PFSK-1 (cell line): Measurements from ENCODE around the gene ACOT4.

Experiments used
- FOXP2 ChIP-seq: optimal IDR thresholded peaks from 2 replicates; pipeline ENCODE3; 2011; ENCODE audit warnings: borderline replicate concordance, control low read depth, inconsistent platforms; ENCODE audit not compliant: insufficient read depth; ENCODE audit errors: extremely low read length, extremely low read depth
- POLR2AphosphoS5 ChIP-seq: IDR thresholded peaks from 2 replicates; pipeline ENCODE4 v1.6.1; 2012; ENCODE audit warnings: low read depth, mild to moderate bottlenecking, control low read depth, low read length, moderate library complexity
- SIN3A ChIP-seq: IDR thresholded peaks from 2 replicates; pipeline ENCODE4 v1.6.1; 2012; ENCODE audit warnings: mild to moderate bottlenecking, low read length, moderate library complexity, borderline replicate concordance; ENCODE audit not compliant: insufficient read depth
- TAF1 ChIP-seq: IDR thresholded peaks from 2 replicates; pipeline ENCODE4 v1.6.1; 2012; ENCODE audit warnings: low read length, control low read depth, borderline replicate concordance; ENCODE audit not compliant: insufficient read depth
- TF ChIP-seq, protein P1 (sequence below), 2 experiments: IDR thresholded peaks; 2 replicates each; pipeline versions ENCODE4 v1.6.1 to v1.8.0; 2011 to 2012; ENCODE audit warnings: low read depth in 2 of 2, low read length in 2 of 2, control low read depth in 1 of 2, inconsistent platforms in 1 of 2, mild to moderate bottlenecking in 1 of 2, moderate library complexity in 1 of 2; ENCODE audit not compliant: insufficient read depth in 1 of 2

Gene ACOT4

DNA sequence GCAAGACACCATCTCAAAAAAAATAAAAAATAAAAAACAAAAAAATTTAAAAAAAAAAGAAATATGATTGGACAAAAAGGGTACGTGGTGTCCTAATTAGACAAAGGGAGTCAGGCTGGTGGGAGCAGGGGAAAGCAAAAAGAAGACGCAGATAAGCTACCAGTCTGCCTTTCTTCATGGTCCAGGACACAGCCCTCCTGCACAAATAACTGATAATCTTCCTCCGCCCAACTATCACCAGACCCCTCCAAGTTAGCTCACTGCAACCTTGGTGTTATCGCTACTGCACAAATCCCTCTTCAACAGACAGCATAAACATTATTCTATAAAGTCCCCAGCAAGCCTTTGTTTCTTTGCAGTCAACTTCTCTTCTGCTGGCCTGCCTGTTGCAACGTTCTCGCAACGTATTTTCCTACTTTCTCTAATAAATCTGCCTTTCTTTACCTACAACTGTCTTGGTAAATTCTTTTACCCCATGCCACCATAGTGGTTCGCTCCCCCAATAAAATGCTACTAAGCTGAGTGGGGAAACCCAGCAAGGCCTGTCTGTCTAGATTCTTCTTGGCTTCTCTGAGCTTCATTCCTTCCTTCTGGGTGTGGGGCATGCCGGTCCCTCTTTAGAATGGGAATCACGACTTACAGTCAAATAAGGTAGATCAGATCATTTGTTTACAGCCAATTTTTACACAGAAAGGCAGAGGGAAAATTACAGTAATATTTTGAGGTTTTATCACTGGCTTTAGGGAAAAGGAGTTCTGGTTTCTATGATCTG, 38.5 kb downstream of the ACOT4 start:
- TF ChIP-seq POLR2AphosphoS5 (no peak), TAF1 (no peak), FOXP2 (no peak), SIN3A (no peak)
- TF ChIP-seq, protein P1, sequence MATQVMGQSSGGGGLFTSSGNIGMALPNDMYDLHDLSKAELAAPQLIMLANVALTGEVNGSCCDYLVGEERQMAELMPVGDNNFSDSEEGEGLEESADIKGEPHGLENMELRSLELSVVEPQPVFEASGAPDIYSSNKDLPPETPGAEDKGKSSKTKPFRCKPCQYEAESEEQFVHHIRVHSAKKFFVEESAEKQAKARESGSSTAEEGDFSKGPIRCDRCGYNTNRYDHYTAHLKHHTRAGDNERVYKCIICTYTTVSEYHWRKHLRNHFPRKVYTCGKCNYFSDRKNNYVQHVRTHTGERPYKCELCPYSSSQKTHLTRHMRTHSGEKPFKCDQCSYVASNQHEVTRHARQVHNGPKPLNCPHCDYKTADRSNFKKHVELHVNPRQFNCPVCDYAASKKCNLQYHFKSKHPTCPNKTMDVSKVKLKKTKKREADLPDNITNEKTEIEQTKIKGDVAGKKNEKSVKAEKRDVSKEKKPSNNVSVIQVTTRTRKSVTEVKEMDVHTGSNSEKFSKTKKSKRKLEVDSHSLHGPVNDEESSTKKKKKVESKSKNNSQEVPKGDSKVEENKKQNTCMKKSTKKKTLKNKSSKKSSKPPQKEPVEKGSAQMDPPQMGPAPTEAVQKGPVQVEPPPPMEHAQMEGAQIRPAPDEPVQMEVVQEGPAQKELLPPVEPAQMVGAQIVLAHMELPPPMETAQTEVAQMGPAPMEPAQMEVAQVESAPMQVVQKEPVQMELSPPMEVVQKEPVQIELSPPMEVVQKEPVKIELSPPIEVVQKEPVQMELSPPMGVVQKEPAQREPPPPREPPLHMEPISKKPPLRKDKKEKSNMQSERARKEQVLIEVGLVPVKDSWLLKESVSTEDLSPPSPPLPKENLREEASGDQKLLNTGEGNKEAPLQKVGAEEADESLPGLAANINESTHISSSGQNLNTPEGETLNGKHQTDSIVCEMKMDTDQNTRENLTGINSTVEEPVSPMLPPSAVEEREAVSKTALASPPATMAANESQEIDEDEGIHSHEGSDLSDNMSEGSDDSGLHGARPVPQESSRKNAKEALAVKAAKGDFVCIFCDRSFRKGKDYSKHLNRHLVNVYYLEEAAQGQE (IDR thresholded peaks at IDR 0.05; ENCODE audit: insufficient read depth in 1 of 2, low read depth in 2 of 2, low read length in 2 of 2), result no peak

DNA sequence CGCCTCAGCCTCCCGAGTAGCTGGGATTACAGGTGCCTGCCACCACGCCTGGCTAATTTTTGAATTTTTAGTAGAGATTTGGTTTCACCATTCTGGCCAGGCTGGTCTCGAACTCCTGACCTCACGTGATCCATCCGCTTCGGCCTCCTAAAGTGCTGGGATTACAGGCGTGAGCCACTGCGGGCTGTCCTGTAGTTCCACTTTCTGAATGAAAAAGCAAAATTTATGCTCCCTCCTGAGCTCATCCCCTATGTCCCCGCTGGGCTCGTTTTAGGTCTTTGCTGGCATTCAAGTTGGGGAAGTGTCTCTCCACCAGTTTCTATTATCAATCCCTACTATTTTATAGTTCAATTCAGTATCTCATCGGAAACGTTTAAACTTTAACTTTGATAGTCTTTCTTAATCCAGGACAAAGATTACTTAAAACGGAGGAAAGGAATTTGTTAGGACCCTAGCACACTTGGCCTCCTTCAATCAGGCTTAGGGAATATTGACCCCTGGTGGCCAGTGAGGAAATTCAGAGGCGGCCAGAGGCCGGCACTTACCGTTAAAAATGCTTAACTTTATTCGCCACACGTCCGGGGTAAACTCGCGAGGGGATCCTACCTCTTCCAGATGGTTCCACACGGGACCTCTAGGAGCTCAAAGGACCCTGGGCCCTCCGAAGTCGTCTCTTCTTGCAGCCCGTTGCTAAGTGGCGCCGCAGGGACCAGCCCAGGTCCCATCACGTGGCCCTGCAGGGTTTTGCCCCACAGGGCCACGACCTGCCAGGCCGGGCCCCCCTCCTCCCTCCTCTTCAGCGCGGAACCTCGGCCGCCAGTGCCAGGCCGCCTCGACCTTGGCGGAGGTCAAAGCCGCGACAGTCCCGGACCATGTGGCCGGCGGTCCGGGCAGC, 41.7 kb downstream of the ACOT4 start:
- TF ChIP-seq TAF1 (no peak), FOXP2 (no peak), POLR2AphosphoS5 (no peak), SIN3A (no peak)

DNA sequence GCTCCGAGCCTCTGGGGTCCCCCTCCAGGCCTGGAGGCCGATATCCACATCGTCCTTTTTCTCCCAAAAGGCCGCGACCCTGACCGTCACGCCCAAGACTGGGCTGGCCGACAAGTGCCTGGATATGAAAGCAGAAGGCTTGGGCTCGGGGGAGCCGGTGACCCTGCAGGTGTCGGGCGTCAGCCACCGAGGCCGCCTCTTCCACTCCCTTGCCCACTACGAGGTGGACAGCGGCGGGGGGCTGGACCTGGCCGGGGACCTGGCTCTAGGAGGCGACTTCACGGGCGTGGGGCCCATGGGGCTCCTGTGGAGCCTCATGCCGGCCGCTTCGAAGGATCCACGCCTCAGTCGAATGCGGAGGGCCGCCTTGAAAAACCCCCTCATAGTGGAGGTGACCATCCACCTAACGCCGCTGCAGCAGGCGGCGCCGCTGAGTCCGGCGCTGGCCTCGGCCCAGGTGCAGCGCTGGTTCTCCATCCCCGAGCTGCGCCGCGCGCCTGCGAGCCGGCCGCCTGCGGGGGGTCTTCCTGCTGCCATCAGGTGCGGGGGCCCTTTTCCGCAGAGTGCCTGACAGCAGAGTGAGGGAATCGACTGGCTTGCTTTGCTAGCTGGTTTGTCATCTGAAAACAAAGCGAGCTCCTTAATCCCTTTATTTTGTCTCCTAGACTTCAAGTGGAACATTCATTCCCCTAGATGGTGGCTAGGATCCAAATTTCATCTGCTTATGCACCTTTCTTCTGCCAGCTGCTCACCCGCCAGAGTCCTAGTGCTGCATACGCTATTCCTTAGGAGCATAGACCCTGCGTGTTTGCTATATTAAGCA, 42.5 kb downstream of the ACOT4 start:
- TF ChIP-seq, protein P1 (IDR thresholded peaks at IDR 0.05; ENCODE audit: insufficient read depth in 1 of 2, low read depth in 2 of 2, low read length in 2 of 2), result no peak
- TF ChIP-seq FOXP2 (no peak), TAF1 (no peak), POLR2AphosphoS5 (no peak), SIN3A (no peak)

DNA sequence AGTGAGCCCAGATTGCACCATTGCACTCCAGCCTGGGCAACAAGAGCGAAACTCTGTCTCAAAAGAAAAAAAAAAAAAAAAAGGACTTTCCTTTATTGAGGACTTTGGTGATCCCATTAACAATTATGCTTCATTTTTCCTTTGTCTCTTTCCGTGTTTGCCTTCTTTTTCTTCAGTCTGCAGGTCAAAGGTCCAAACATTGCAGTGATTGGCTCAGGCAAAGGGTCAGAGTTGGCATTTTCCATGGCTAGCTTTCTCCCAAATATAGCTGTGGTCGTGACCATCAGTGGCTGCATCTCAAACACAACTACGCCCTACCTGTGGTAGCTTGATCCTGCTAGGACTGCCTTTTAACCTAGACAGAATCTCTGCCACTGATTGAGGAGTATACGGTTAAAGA, 46.2 kb downstream of the ACOT4 start:
- TF ChIP-seq POLR2AphosphoS5 (no peak), TAF1 (no peak), FOXP2 (no peak), SIN3A (no peak)
- TF ChIP-seq, protein P1 (IDR thresholded peaks at IDR 0.05; ENCODE audit: insufficient read depth in 1 of 2, low read depth in 2 of 2, low read length in 2 of 2), result no peak
